Gastroesophageal sphincter (tissue), 4 donors: ENCODE measurements around the gene PPFIA1. TPM values are rescaled to one million over a fixed set of nuclear protein-coding genes. Genes with fewer than 3 reads are reported as not detected.

Experiments used
- ATAC-seq: fragments of 150-250 bp; one replicate; pipeline ENCODE4 v1.9.1; 2016; ENCODE audit warnings: mild to moderate bottlenecking, moderate library complexity
- H3K27ac ChIP-seq, 4 donors: fragments of 200-600 bp; sonication (generic) in 3 of 4; 1 replicate in 3 of 4; 2 replicates in 1 of 4; pipeline ENCODE4 v1.5.1; 2016 to 2019
- H3K27me3 ChIP-seq: fragments of 200-600 bp; sonication (generic); one replicate; pipeline ENCODE4 v1.5.1; 2019
- H3K36me3 ChIP-seq, 2 donors: fragments of 200-600 bp; sonication (generic); one replicate each; pipeline ENCODE4 v1.5.1; 2019; ENCODE audit warnings: control low read depth in 1 of 2
- H3K4me1 ChIP-seq, 3 donors: fragments of 200-600 bp; sonication (generic); 1 replicate in 2 of 3; 2 replicates in 1 of 3; pipeline ENCODE4 v1.5.1; 2016 to 2019; ENCODE audit warnings: control low read depth in 2 of 3
- H3K4me3 ChIP-seq, 2 donors: fragments of 200-600 bp; sonication (generic); one replicate each; pipeline ENCODE4 v1.5.1; 2019; ENCODE audit warnings: mild to moderate bottlenecking in 1 of 2, moderate library complexity in 1 of 2
- H3K9me3 ChIP-seq, 3 donors: fragments of 200-600 bp; sonication (generic); one replicate each; pipeline ENCODE4 v1.5.1; 2017 to 2019; ENCODE audit warnings: control low read depth in 2 of 3
- CTCF ChIP-seq, 4 experiments: fragments of 200-600 bp in 2 of 4; fragments of 450-650 bp in 2 of 4; sonication (generic) in 1 of 4; IDR thresholded peaks; one replicate each; pipeline ENCODE4 v1.5.1; 2017 to 2019; ENCODE audit warnings: antibody characterized with exemption in 4 of 4, mild to moderate bottlenecking in 2 of 4, moderate library complexity in 2 of 4
- EP300 ChIP-seq: sonication (generic); formaldehyde crosslinking; IDR thresholded peaks from one replicate; pipeline ENCODE4 v1.6.1; 2017; ENCODE audit warnings: antibody characterized with exemption, mild to moderate bottlenecking
- POLR2A ChIP-seq, 2 donors: fragments of 450-650 bp; IDR thresholded peaks; one replicate each; pipeline ENCODE4 v1.6.1; 2017; ENCODE audit warnings: antibody characterized with exemption in 2 of 2, mild to moderate bottlenecking in 2 of 2, moderate library complexity in 1 of 2
- POLR2AphosphoS5 ChIP-seq: sonication (generic); formaldehyde crosslinking; IDR thresholded peaks from one replicate; pipeline ENCODE4 v1.6.1; 2017; ENCODE audit warnings: antibody characterized with exemption
- WGBS, 2 donors: methylation state at CpG; one replicate each; pipeline ENCODE4 v1.1.5; 2018; ENCODE audit warnings: low coverage in 1 of 2; 5-methylcytosine and 5-hydroxymethylcytosine counted together
- total RNA-seq, 4 donors: library from RNA; depleted of rRNA; stranded (reverse); fragments of >200 nt; gene quantifications; one replicate each; pipeline ENCODE4 v1.1.0, GENCODE V29; 2016

PPFIA1 gene
- total RNA-seq, 4 donors from 2014 or later: 54.3 to 68.8 (median 61.5) TPM

DNA sequence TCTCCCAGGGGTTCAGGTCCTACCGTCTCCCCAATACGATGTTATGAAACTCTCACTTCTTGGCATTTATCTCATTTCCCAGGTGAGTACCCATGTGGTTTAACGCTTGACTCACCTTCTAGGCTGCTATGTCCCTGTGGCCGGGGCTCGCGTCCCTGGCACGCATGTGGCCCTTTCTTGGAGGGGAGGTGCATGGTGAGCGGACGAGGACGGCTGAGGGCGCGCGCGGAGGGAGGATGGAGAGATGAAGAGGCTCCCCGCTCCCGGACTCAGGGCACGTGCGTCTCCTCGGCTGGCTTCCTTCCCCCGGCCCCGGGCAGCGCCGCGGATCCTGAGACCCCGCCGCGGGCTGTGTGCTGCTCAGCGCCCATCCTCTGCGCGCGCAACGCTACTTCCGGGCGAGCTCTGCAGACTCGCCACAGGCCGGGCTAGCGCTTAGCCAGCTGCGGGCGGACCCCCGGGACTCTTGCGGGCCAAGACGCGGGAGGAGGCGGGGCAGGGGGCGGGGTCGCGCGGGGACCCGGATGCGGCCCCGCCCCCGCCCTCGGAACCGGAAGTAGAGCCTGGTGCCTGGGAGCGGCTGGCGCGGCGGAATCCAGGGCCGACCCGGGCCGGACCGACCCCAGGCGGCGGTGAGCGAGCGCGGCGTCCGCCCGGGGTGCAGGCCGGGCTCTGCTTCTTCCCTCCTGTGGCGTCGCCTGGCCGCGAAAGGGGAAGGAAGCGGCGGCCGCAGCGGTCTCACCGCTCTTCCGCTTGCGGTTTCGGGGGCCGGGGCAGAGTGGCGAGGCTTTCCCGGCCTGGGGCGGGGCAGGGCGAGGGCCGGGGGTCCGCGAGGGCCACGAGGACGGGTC lies 127.7 kb downstream of the PPFIA1 start, which contains the start of gene CTTN:
CTTN (plus strand) TSS at position 547 of the 851 bp plus-strand sequence. CDS start 8,769 bp downstream, outside the sequence.
- Histone ChIP-seq H3K27ac (peak within 1 kb of the TSS; percentile 67 to 94 (median 90)), H3K4me1 (peaks cover 7 to 60% (median 20%) of the 10 kb centered on the region in 3 donors), H3K9me3 (no peaks in the 10 kb centered on the region), H3K36me3 (peaks cover 0 to 12% of the 10 kb centered on the region in 2 donors), H3K4me3 (peak within 1 kb of the TSS; percentile 99 to 100), H3K27me3 (no peaks in the 10 kb centered on the region)
- ATAC-seq: peak; percentile 88
- TF ChIP-seq POLR2A (IDR thresholded peaks at IDR 0.05) (peak; percentile 74 to 81), CTCF (IDR thresholded peaks at IDR 0.05) (no peak), EP300 (no peak), POLR2AphosphoS5 (peak; percentile 21)
- 0% methylated on average over 2 of the region's 93 CpGs for WGBS, 2 donors

GRCh38 chr11:70398834-70399680 lies 128.6 kb downstream of the PPFIA1 start:
- H3K27me3 ChIP-seq: no peaks in the 10 kb centered on the region
- H3K4me1 ChIP-seq: peaks cover 7 to 65% (median 20%) of the 10 kb centered on the region in 3 donors
- no peaks in the 10 kb centered on the region for H3K9me3 ChIP-seq
- WGBS, 2 donors: 0 to 3% methylated on average over 22 to 23 of the region's 42 CpGs
- peaks cover 0 to 6% of the 10 kb centered on the region in 2 donors for H3K36me3 ChIP-seq
- peak; percentile 28 for ATAC-seq
- TF ChIP-seq POLR2AphosphoS5: no peak
- TF ChIP-seq POLR2A (IDR thresholded peaks at IDR 0.05): no peak
- no peak for TF ChIP-seq EP300
- TF ChIP-seq CTCF (IDR thresholded peaks at IDR 0.05): no peak
- H3K4me3 ChIP-seq: peak overlapping the region; percentile 99 to 100
- peak overlapping the region; percentile 67 to 94 (median 90) for H3K27ac ChIP-seq

- peak overlapping the region; percentile 67 to 94 (median 90) for H3K27ac ChIP-seq
- TF ChIP-seq CTCF (IDR thresholded peaks at IDR 0.05) (no peak), EP300 (no peak), POLR2A (IDR thresholded peaks at IDR 0.05) (peak; percentile 14 to 22), POLR2AphosphoS5 (peak; percentile 72)
- H3K36me3 ChIP-seq: no peaks in the 10 kb centered on the region
- peak; percentile 91 for ATAC-seq
- 0 to 5% methylated on average over 4 to 8 of the region's 16 CpGs for WGBS, 2 donors
- no peaks in the 10 kb centered on the region for H3K9me3 ChIP-seq
- peak overlapping the region; percentile 99 to 100 for H3K4me3 ChIP-seq
- no peaks in the 10 kb centered on the region for H3K27me3 ChIP-seq
- H3K4me1 ChIP-seq: peaks cover 7 to 71% (median 20%) of the 10 kb centered on the region in 3 donors
These were observed 129.2 kb downstream of the PPFIA1 start for GRCh38 chr11:70399681-70400112.

DNA sequence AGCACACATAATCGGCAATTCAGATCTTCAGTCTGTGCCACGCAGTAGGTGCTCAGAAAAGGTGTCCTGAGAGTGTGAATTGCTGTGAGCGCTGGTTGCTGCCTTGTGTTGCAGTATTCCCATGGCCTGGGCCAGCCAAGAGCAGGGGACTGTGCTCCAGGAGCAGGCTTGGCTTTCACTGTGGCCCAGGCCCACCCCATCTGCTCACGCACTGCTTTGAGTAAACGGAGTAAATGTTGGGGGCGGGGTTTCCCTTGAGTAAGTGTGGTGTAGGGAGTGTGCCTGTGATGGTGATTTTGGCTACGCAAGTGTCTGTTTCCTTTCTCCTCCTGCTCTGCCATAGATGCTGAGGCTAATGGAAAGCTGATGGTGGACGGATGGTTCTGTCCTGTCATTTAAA lies 130.2 kb downstream of the PPFIA1 start:
- H3K27me3 ChIP-seq: no peaks in the 10 kb centered on the region
- H3K36me3 ChIP-seq: peaks cover 0 to 3% of the 10 kb centered on the region in 2 donors
- no peaks in the 10 kb centered on the region for H3K9me3 ChIP-seq
- peaks cover 7 to 71% (median 20%) of the 10 kb centered on the region in 3 donors for H3K4me1 ChIP-seq
- H3K27ac ChIP-seq: peak overlapping the region in 3 of 4 donors; percentile 90 to 94 (median 91)
- no peak for ATAC-seq
- no peak for TF ChIP-seq POLR2A (IDR thresholded peaks at IDR 0.05)
- TF ChIP-seq EP300: no peak
- no peak for TF ChIP-seq POLR2AphosphoS5
- TF ChIP-seq CTCF (IDR thresholded peaks at IDR 0.05): no peak
- peak overlapping the region in 1 of 2 donors; percentile 99 for H3K4me3 ChIP-seq
- 83 to 89% methylated on average over 3 to 4 of the region's 8 CpGs for WGBS, 2 donors
